Lower leg skin (tissue), 3 donors: ENCODE results near the gene VENTX.

Experiments used
- CTCF ChIP-seq, 3 donors: fragments of 450-650 bp; IDR thresholded peaks; one replicate each; pipeline ENCODE4 v1.5.1; 2016; ENCODE audit warnings: antibody characterized with exemption in 3 of 3, mild to moderate bottlenecking in 3 of 3, moderate library complexity in 2 of 3
- POLR2A ChIP-seq, 2 donors: fragments of 450-650 bp; IDR thresholded peaks; one replicate each; pipeline ENCODE4 v1.6.1; 2016 to 2017; ENCODE audit warnings: antibody characterized with exemption in 2 of 2, mild to moderate bottlenecking in 1 of 2, moderate library complexity in 1 of 2

- TF ChIP-seq CTCF (IDR thresholded peaks at IDR 0.05) (no peak), POLR2A (IDR thresholded peaks at IDR 0.05) (no peak)
These were observed 25.0 kb downstream of the VENTX start for GRCh38 chr10:133262696-133263095.
